Activated T-cell treated with anti-CD3 and anti-CD28 coated beads, Interleukin-2, amount 50 U/mL, for 24 hours (primary cell): ENCODE data around the gene TBP.
"Not testable (repeated sequence)": the region's sequence is repeated elsewhere in the genome, so short reads cannot be mapped to it uniquely, and the experiment has no call there.

Experiments used
- DNase-seq: peaks from one replicate; pipeline ENCODE4 v3.0.0-alpha.2; 2020
- H3K27ac Mint-ChIP-seq: 2 replicates; pipeline ENCODE4 v1.8.0; 2020; ENCODE audit warnings: mild to moderate bottlenecking, mixed read lengths
- H3K27me3 Mint-ChIP-seq: 2 replicates; pipeline ENCODE4 v1.8.0; 2020; ENCODE audit warnings: mixed read lengths
- H3K36me3 Mint-ChIP-seq: 2 replicates; pipeline ENCODE4 v1.8.0; 2020; ENCODE audit warnings: low read depth, mixed read lengths
- H3K4me1 Mint-ChIP-seq: 2 replicates; pipeline ENCODE4 v1.8.0; 2020; ENCODE audit warnings: low read depth, mixed read lengths
- H3K4me3 Mint-ChIP-seq: 2 replicates; pipeline ENCODE4 v1.8.0; 2020; ENCODE audit warnings: mild to moderate bottlenecking, moderate library complexity, mixed read lengths
- H3K9me3 Mint-ChIP-seq: 2 replicates; pipeline ENCODE4 v1.8.0; 2020; ENCODE audit warnings: mixed read lengths

Gene TBP

GRCh38 chr6:170605574-170606259 is 51.5 kb downstream of the TBP start:
- no peaks in the 10 kb centered on the region for H3K9me3 Mint-ChIP-seq
- no peaks in the 10 kb centered on the region for H3K36me3 Mint-ChIP-seq
- H3K27ac Mint-ChIP-seq, result no peak overlapping the region
- DNase-seq, result no peak
- peaks cover 69% of the 10 kb centered on the region for H3K27me3 Mint-ChIP-seq
- H3K4me1 Mint-ChIP-seq, result no peaks in the 10 kb centered on the region
- H3K4me3 Mint-ChIP-seq, result no peak overlapping the region

- H3K4me3 Mint-ChIP-seq, H3K36me3 Mint-ChIP-seq, H3K4me1 Mint-ChIP-seq, H3K9me3 Mint-ChIP-seq, DNase-seq, H3K27ac Mint-ChIP-seq: not testable (repeated sequence)
- peaks cover 73% of the 10 kb centered on the region for H3K27me3 Mint-ChIP-seq
Observed at GRCh38 chr6:170609225-170609624, 55.1 kb downstream of the TBP start.

GRCh38 chr6:170612256-170612804 is 58.2 kb downstream of the TBP start:
- H3K27me3 Mint-ChIP-seq, result peaks cover 45% of the 10 kb centered on the region

GRCh38 chr6:170616020-170616554 is 61.9 kb downstream of the TBP start:
- not testable (repeated sequence) for H3K4me1 Mint-ChIP-seq, DNase-seq, H3K4me3 Mint-ChIP-seq, H3K36me3 Mint-ChIP-seq, H3K9me3 Mint-ChIP-seq, H3K27ac Mint-ChIP-seq
- peaks cover 11% of the 10 kb centered on the region for H3K27me3 Mint-ChIP-seq

More at GRCh38 chr6:170612256-170612804, 58.2 kb downstream of the TBP start:
- H3K4me3 Mint-ChIP-seq, result peak overlapping the region; percentile 61
- DNase-seq, H3K9me3 Mint-ChIP-seq, H3K27ac Mint-ChIP-seq, H3K36me3 Mint-ChIP-seq, H3K4me1 Mint-ChIP-seq: not testable (repeated sequence)
